K562 (cell line): ENCODE results near the gene STAMBPL1. TPM values are rescaled to one million over a fixed set of nuclear protein-coding genes. Genes with fewer than 3 reads are reported as not detected.

Experiments used
- SMAD2 ChIP-seq: fragments of 150-350 bp; IDR thresholded peaks from 2 replicates; pipeline ENCODE4 v1.6.1; 2014; ENCODE audit warnings: low read depth, mild to moderate bottlenecking, low read length
- ZNF253 ChIP-seq: fragments of 250-450 bp; sonication (Bioruptor Pico); conservative IDR thresholded peaks from 2 replicates; pipeline ENCODE4 v1.6.1; 2021; ENCODE audit warnings: mild to moderate bottlenecking
- ZNF778 ChIP-seq: fragments of 450-650 bp; formaldehyde crosslinking; IDR thresholded peaks from 2 replicates; pipeline ENCODE4 v1.4.0; 2020; ENCODE audit warnings: mild to moderate bottlenecking, moderate library complexity
- polyA plus RNA-seq, 8 experiments: library from polyadenylated mRNA; depleted of rRNA in 4 of 8; stranded (reverse) in 5 of 8; unstranded in 3 of 8; fragments of >200 nt; fragmentation: Nextera tagmentation in 2 of 8; fragmentation: Illumina TruSeq in 1 of 8; extraction: Ambion mirVana in 2 of 8; extraction: Trizol in 1 of 8; gene quantifications; 2 replicates each; pipeline versions ENCODE4 v1.2.1 to v1.2.3, GENCODE V29; 2011 to 2014; ENCODE audit warnings: inconsistent platforms in 1 of 8, missing spikeins in 1 of 8
- total RNA-seq, 7 experiments: library from RNA; depleted of rRNA in 6 of 7; stranded (reverse); fragments of >200 nt in 6 of 7; fragmentation: Illumina TruSeq in 2 of 7; extraction: Trizol in 2 of 7; gene quantifications; 2 replicates each; pipeline versions ENCODE4 v1.2.1 to v1.2.3, GENCODE V29; 2011 to 2021; ENCODE audit warnings: low replicate concordance in 1 of 7
- TF ChIP-seq, protein P1 (sequence below): fragments of 250-450 bp; sonication (Bioruptor Pico); IDR thresholded peaks from 2 replicates; pipeline ENCODE4 v1.4.0; 2020; ENCODE audit warnings: mild to moderate bottlenecking, moderate library complexity, borderline replicate concordance
- TF ChIP-seq, protein P2 (sequence below): fragments of 250-450 bp; sonication (Bioruptor Pico); IDR thresholded peaks from 2 replicates; pipeline ENCODE4 v1.4.0; 2020
- TF ChIP-seq, protein P3 (sequence below): fragments of 200-400 bp; formaldehyde crosslinking; IDR thresholded peaks from 2 replicates; pipeline ENCODE4 v1.6.1; 2017; ENCODE audit warnings: mild to moderate bottlenecking, low read depth, low read length, moderate library complexity

Gene STAMBPL1
- total and polyA plus RNA-seq, 9 of the 15 experiments (the other 6 are each of a cell fraction or from before 2014, with no cell fraction given) = 0.09 TPM; not detected in 8

DNA sequence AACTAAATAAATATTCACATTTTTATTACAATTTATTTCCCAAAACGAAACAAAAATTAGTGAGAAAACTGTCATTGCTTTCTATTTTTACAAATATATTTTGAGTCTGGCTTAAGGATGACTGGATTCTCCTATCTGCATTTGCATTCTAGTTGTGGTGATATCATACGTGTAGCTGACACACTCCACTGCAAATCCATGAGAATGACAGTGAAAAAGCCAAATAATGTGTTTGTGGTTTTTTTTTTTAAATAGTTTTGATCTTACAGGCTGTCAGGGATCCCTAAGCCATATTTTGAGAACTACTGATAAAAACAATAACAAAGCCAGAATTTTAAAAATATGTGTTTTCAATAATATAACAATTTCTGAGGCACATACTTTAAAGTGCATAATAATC, 5.8 kb upstream of the STAMBPL1 start (continued):
- TF ChIP-seq, protein P1, sequence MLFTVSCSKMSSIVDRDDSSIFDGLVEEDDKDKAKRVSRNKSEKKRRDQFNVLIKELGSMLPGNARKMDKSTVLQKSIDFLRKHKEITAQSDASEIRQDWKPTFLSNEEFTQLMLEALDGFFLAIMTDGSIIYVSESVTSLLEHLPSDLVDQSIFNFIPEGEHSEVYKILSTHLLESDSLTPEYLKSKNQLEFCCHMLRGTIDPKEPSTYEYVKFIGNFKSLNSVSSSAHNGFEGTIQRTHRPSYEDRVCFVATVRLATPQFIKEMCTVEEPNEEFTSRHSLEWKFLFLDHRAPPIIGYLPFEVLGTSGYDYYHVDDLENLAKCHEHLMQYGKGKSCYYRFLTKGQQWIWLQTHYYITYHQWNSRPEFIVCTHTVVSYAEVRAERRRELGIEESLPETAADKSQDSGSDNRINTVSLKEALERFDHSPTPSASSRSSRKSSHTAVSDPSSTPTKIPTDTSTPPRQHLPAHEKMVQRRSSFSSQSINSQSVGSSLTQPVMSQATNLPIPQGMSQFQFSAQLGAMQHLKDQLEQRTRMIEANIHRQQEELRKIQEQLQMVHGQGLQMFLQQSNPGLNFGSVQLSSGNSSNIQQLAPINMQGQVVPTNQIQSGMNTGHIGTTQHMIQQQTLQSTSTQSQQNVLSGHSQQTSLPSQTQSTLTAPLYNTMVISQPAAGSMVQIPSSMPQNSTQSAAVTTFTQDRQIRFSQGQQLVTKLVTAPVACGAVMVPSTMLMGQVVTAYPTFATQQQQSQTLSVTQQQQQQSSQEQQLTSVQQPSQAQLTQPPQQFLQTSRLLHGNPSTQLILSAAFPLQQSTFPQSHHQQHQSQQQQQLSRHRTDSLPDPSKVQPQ = no peak
- TF ChIP-seq, protein P2, sequence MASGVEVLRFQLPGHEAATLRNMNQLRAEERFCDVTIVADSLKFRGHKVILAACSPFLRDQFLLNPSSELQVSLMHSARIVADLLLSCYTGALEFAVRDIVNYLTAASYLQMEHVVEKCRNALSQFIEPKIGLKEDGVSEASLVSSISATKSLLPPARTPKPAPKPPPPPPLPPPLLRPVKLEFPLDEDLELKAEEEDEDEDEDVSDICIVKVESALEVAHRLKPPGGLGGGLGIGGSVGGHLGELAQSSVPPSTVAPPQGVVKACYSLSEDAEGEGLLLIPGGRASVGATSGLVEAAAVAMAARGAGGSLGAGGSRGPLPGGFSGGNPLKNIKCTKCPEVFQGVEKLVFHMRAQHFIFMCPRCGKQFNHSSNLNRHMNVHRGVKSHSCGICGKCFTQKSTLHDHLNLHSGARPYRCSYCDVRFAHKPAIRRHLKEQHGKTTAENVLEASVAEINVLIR (CRISPR knock-in tag) = no peak
- TF ChIP-seq, protein P3, sequence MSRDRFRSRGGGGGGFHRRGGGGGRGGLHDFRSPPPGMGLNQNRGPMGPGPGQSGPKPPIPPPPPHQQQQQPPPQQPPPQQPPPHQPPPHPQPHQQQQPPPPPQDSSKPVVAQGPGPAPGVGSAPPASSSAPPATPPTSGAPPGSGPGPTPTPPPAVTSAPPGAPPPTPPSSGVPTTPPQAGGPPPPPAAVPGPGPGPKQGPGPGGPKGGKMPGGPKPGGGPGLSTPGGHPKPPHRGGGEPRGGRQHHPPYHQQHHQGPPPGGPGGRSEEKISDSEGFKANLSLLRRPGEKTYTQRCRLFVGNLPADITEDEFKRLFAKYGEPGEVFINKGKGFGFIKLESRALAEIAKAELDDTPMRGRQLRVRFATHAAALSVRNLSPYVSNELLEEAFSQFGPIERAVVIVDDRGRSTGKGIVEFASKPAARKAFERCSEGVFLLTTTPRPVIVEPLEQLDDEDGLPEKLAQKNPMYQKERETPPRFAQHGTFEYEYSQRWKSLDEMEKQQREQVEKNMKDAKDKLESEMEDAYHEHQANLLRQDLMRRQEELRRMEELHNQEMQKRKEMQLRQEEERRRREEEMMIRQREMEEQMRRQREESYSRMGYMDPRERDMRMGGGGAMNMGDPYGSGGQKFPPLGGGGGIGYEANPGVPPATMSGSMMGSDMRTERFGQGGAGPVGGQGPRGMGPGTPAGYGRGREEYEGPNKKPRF = no peak
- no peak for TF ChIP-seq ZNF253 (CRISPR knock-in tag)
- no peak for TF ChIP-seq ZNF778
- no peak for TF ChIP-seq SMAD2
